Aorta (tissue), 5 donors: ENCODE measurements around the gene CCDC171. TPM values are rescaled to one million over a fixed set of nuclear protein-coding genes. Genes with fewer than 3 reads are reported as not detected.
"Not testable (repeated sequence)": the region's sequence is repeated elsewhere in the genome, so short reads cannot be mapped to it uniquely, and the experiment has no call there.

Source experiments
- ATAC-seq: fragments of 200-7000 bp; cut with Tn5 transposase; one replicate; pipeline ENCODE4 v1.9.1; 2022; ENCODE audit warnings: moderate library complexity; ENCODE audit not compliant: low FRiP score
- DNase-seq, 2 donors: peaks; one replicate each; pipeline ENCODE4 v3.0.0-alpha.2; 2020
- H3K27ac ChIP-seq, 2 donors: one replicate each; pipeline ENCODE4 v1.5.1; 2013; ENCODE audit warnings: low read length in 2 of 2, mild to moderate bottlenecking in 2 of 2, moderate library complexity in 2 of 2, control low read depth in 1 of 2, inconsistent platforms in 1 of 2, low read depth in 1 of 2
- H3K27me3 ChIP-seq, 2 donors: one replicate each; pipeline ENCODE4 v1.6.1; 2013; ENCODE audit warnings: control low read depth in 1 of 2, low read length in 1 of 2, mild to moderate bottlenecking in 1 of 2, moderate library complexity in 1 of 2; ENCODE audit not compliant: insufficient read depth in 2 of 2, control insufficient read depth in 1 of 2
- H3K36me3 ChIP-seq, 2 donors: one replicate each; pipeline ENCODE4 v1.6.1; 2013; ENCODE audit warnings: control low read depth in 1 of 2, low read length in 1 of 2, mild to moderate bottlenecking in 1 of 2; ENCODE audit not compliant: insufficient read depth in 2 of 2, control insufficient read depth in 1 of 2
- H3K4me1 ChIP-seq, 2 donors: one replicate each; pipeline ENCODE4 v1.6.1; 2013; ENCODE audit warnings: low read length in 2 of 2, control low read depth in 1 of 2, mild to moderate bottlenecking in 1 of 2, moderate library complexity in 1 of 2; ENCODE audit not compliant: insufficient read depth in 2 of 2, control insufficient read depth in 1 of 2
- H3K4me3 ChIP-seq, 2 donors: one replicate each; pipeline ENCODE4 v1.5.1; 2013; ENCODE audit warnings: low read length in 2 of 2, control low read depth in 1 of 2, mild to moderate bottlenecking in 1 of 2
- H3K9me3 ChIP-seq: one replicate; pipeline ENCODE4 v1.6.1; 2013; ENCODE audit warnings: mild to moderate bottlenecking, low read length; ENCODE audit not compliant: control insufficient read depth
- WGBS, 2 donors: extraction: QIAGEN DNeasy Blood & Tissue Kit; methylation state at CpG; one replicate each; pipeline ENCODE4 v1.1.7; 2013; 5-methylcytosine and 5-hydroxymethylcytosine counted together
- intact Hi-C, 2 donors: fragments of 100-400 bp; cut with DNase I; formaldehyde crosslinking; loops; one replicate each; pipeline versions ENCODE4 v1.14.2 to v1.15.0; 2022
- polyA plus RNA-seq, 2 donors: library from polyadenylated mRNA; stranded (reverse); fragments of 200-250 nt; gene quantifications; one replicate each; pipeline ENCODE4 v1.2.3, GENCODE V29; 2013
- total RNA-seq, 2 donors: library from RNA; stranded (reverse); fragmentation: NEBNext Ultra II Directional; extraction: Animal tissue kit (Norgen Biotek cat#: 25700); gene quantifications; one replicate each; pipeline ENCODE4 v1.2.1, GENCODE V29; 2021
- donor health status: healthy with polysubstance abuse.
- donor health status: Bipolar disorder and iron deficiency.
- donor health status: DM: no; HTN: no; CAD: no.
- donor health status: DM: no; HTN: no; CAD: no.
- donor health status: DM: yes; HTN: yes; CAD: no.

CCDC171 gene
- total and polyA plus RNA-seq, 4 donors = 0.13 to 5.4 (median 3.1) TPM

DNA sequence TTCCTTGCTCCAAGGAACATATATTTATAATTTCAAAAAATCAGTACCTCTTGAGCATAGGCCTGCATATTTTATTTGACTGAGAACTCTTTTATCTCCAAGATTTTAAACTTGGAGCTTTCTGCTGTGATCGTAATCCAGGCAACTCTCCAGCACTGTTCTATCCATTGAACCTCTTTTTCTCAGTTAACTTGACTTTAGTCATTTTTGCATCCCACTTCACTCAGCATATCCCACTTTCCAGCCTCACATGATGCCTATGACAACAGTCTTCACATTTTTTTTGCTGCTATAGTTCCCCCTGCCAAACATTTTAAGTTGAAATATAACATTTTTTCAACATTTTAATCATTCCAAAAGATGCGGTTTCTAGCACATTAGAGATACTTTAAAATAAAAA, 33.0 kb upstream of the CCDC171 start:
- no peaks in the 10 kb centered on the region for H3K27me3 ChIP-seq
- H3K27ac ChIP-seq = no peak overlapping the region
- H3K4me3 ChIP-seq = no peak overlapping the region
- H3K9me3 ChIP-seq = no peaks in the 10 kb centered on the region
- H3K36me3 ChIP-seq = no peaks in the 10 kb centered on the region
- ATAC-seq = no peak
- no peaks in the 10 kb centered on the region for H3K4me1 ChIP-seq
- WGBS, 2 donors = 69 to 84% methylated on average over 2 of the region's 2 CpGs
- intact Hi-C loops = no loop called here
- no peak for DNase-seq

DNA sequence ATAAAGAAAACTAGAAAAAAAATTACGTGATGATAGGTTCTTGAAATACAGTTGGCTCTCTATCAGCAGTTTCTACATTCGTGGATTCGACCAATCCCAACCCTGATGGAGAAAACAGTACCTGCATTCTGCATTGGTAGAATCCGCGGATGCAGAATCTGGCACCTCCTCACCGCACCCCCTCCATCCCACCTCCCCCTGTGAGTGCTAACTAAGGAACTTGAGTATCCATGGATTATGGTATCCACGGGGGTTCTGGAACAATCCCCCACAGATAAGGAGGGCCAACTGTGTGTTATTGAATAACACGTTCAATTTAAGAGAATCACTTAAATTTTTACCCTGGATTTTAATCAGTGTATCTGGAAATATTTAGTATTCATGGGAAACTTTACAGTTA, 31.6 kb upstream of the CCDC171 start:
- Histone ChIP-seq H3K4me3 (no peak overlapping the region), H3K36me3 (no peaks in the 10 kb centered on the region), H3K27ac (no peak overlapping the region), H3K4me1 (no peaks in the 10 kb centered on the region), H3K9me3 (no peaks in the 10 kb centered on the region), H3K27me3 (no peaks in the 10 kb centered on the region)
- WGBS, 2 donors = 73% methylated on average over 8 of the region's 8 CpGs
- intact Hi-C loops = no loop called here
- DNase-seq = no peak
- ATAC-seq = no peak

DNA sequence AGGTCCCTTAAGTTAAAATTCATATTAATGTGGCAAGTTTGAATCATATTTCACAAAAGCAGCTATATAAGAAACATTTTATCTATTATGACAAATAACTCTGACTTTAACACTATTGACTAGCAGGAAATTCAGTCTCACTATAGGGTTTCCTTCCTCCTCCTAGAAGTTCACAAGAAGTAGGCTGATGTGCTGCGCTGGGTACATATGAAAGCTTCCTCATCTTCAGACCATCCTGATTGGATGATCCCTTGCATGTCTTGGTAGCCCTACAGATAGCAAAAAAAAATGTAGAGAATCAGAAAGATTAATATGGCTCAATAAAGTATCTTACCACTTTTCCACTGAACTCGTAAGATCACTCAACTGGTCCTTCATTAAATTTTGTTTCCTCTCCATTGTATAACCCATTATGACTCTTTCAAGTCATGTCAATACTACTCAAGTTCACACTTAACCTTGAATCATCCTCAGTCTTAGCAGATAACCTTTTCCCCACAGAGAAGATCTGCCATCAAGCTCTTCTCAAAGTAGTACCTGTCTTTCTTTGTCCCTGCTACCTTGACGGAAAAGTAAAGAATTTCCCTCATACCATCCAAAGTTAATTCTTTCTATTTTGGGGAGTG, 30.6 kb upstream of the CCDC171 start:
- ATAC-seq (no peak), DNase-seq (no peak)
- Histone ChIP-seq H3K36me3 (no peaks in the 10 kb centered on the region), H3K4me3 (no peak overlapping the region), H3K27ac (no peak overlapping the region), H3K27me3 (no peaks in the 10 kb centered on the region), H3K4me1 (no peaks in the 10 kb centered on the region), H3K9me3 (no peaks in the 10 kb centered on the region)
- WGBS, 2 donors = 96 to 97% methylated on average over 3 of the region's 3 CpGs
- intact Hi-C loops = no loop called here

DNA sequence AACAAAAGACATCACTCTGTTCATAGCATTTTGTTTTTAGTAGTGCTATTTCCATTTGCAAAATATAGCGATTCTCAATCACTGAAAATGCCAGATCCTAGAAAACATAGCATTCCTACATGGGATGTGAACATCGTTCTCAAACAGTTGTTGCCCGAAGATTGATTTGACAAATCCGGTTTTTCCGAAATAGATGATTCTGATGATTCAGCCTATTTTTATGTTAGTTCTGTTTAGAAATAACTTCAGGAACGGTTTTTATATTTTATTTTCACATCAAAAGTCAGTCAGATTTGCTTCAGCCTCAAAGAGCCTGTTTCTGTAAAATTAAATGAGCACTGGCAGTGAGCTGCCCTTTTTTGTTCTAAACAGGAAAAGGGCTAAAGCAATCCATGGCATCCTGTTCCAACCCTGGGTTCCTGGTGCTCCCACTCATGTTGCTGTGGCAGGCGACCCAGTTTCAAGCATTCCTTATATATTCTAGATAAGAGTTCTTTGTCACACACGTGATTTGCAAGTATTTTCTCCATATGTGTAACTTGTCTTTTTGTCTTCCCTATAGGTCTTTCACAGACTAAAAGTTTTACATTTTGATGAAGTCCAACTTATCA, 27.9 kb upstream of the CCDC171 start:
- intact Hi-C loops = no loop called here
- Histone ChIP-seq H3K27ac (no peak overlapping the region), H3K4me1 (no peaks in the 10 kb centered on the region), H3K27me3 (no peaks in the 10 kb centered on the region), H3K4me3 (no peak overlapping the region), H3K36me3 (no peaks in the 10 kb centered on the region), H3K9me3 (no peaks in the 10 kb centered on the region)
- no peak for DNase-seq
- 29 to 38% methylated on average over 8 of the region's 8 CpGs for WGBS, 2 donors
- ATAC-seq = no peak

DNA sequence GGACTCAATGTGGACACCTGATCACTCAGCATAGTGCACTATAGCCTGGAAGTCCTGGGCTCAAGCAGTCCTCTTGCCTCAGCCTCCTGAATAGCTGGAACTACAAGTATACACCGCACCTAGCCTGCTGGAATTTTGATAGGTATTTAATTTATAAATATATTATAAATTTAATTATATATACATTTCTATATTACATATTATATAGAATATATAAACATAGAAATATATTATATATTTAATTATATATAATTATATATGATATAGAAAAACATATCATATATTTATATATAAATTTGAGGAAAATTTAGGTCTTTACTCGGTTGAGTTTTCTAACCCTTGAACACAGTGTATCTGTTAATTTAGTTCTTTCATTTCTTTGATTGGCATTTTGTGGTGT, 26.9 kb upstream of the CCDC171 start:
- H3K4me3 ChIP-seq = no peak overlapping the region
- DNase-seq (no peak), ATAC-seq (no peak)
- 96 to 98% methylated on average over 2 of the region's 2 CpGs for WGBS, 2 donors
- intact Hi-C loops = no loop called here
- H3K9me3 ChIP-seq = no peaks in the 10 kb centered on the region
- no peaks in the 10 kb centered on the region for H3K36me3 ChIP-seq
- no peaks in the 10 kb centered on the region for H3K27me3 ChIP-seq
- H3K27ac ChIP-seq = no peak overlapping the region
- H3K4me1 ChIP-seq = no peaks in the 10 kb centered on the region

DNA sequence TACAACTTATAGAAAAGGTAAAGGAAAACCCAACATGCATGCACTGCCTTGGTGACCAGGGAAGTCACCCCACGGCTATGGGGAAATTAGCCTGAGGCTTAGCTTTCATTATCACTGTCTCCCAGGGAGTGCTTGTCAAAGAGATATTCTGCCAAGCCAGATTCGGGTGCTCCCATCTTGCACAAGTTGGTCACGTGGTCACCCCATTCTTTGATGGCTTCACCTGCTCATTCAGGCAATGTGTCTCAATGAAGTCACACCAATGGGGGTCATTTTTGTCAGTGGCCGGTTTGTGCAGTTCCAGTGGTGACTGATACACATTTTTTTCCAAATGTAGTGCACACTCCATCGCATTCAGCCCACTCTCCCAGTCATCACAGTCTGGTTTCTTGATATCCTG, 25.8 kb upstream of the CCDC171 start:
- H3K27ac ChIP-seq, DNase-seq, H3K4me3 ChIP-seq, H3K27me3 ChIP-seq, H3K36me3 ChIP-seq, H3K9me3 ChIP-seq, ATAC-seq, H3K4me1 ChIP-seq, intact Hi-C loops: not testable (repeated sequence)
- 95 to 100% methylated on average over 5 of the region's 5 CpGs for WGBS, 2 donors

DNA sequence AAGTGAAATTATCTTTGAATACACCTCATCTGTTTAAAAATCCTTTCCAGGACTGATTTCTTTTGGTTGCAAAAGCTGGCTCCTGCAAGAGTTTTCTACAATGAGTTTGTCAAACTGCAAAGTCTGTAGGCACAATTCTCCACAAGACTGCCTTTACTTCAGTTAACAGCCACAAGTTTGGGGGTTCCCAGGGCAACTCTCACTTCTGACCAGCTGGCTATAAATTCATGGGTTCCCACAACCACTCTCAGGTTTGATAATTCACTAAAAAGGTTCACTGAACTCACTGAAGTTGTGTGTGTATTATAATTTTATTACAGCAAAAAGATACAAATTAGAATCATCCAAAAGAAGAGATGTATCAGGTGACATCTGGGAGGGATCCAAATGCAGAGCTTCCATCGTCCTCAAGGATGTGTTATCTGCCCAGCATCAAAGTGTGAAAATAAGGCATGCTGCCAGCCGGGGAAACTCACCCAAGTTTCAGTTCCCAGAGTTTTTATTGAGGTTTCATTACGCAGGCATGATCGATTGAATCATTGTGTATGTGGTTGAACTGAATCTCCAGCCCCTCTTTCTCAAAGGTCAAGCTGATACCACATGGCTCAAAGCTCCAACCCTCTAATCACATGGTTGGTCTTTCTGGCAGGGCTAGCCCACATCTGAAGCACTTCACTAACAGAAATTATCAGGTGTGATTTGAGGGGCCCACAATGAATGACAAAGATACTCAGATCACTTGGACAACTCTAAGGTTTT, 23.1 kb upstream of the CCDC171 start:
- no peaks in the 10 kb centered on the region for H3K4me1 ChIP-seq
- H3K9me3 ChIP-seq = no peaks in the 10 kb centered on the region
- no peaks in the 10 kb centered on the region for H3K27me3 ChIP-seq
- no peak overlapping the region for H3K4me3 ChIP-seq
- H3K36me3 ChIP-seq = no peaks in the 10 kb centered on the region
- intact Hi-C loops = no loop called here
- H3K27ac ChIP-seq = no peak overlapping the region
- 71 to 77% methylated on average over 4 of the region's 4 CpGs for WGBS, 2 donors
- ATAC-seq = no peak
- no peak for DNase-seq

DNA sequence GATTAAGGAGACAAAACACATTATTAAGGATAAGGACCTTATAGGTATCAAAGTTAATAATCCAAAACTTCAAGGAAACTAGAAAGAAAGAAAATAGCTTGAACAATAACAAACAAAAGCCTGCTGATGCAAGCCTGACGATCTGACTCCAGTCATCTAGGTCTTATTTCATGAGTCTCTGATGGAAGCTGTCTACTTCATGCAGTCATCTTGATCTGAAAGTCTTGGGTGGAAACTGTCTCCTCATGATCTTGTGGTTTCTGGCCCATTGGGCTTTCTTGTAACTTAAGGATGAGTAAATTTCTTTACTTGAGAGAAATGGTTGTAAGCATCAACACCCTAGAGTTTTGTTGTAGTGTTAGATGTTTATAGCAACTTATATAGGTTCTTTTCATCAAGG, 21.5 kb upstream of the CCDC171 start:
- 44 to 59% methylated on average over 1 of the region's 1 CpG for WGBS, 2 donors
- no peak overlapping the region for H3K27ac ChIP-seq
- intact Hi-C loops = no loop called here

DNA sequence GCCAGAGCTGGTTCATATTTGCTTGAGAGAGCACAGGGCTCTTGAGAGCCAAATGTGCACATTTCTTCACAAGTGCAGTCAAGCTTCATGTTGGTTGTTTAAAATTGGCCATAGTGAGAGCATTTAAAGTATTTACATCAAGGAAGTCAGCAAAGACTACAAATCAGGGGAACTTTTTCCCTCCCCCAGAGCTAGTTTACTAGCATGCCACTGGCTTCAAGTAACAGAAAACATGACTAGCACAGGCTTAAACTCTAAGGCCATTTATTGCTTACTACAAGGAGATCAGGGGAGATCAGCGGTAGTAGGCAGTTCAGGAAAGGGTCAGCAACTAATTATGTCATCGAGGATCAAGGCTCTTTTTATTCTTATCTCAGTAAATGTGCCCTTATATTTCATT, 11.0 kb upstream of the CCDC171 start:
- Histone ChIP-seq H3K9me3 (no peaks in the 10 kb centered on the region), H3K27ac (no peak overlapping the region), H3K36me3 (no peaks in the 10 kb centered on the region), H3K4me3 (no peak overlapping the region), H3K4me1 (no peaks in the 10 kb centered on the region), H3K27me3 (no peaks in the 10 kb centered on the region)
- intact Hi-C loops = no loop called here
- ATAC-seq = no peak
- no peak for DNase-seq
- 50 to 63% methylated on average over 2 of the region's 2 CpGs for WGBS, 2 donors

More for the DNA sequence above, 21.5 kb upstream of the CCDC171 start:
- H3K36me3 ChIP-seq = no peaks in the 10 kb centered on the region
- DNase-seq (no peak), ATAC-seq (no peak)
- no peaks in the 10 kb centered on the region for H3K27me3 ChIP-seq
- no peak overlapping the region for H3K4me3 ChIP-seq
- H3K4me1 ChIP-seq = no peaks in the 10 kb centered on the region
- H3K9me3 ChIP-seq = no peaks in the 10 kb centered on the region
